Hypothalamus (tissue), 51 donors: ENCODE measurements around the gene NEU2.
A peak's percentile ranks its signal among the peaks of the same experiment; 100 is the strongest.

ENCODE experiments used
- DNase-seq, 51 donors: peaks; one replicate each; lab custom pipeline; 2025; lab: John Stamatoyannopoulos, UW

NEU2 gene

GRCh38 chr2:233072838-233073237, 40.4 kb downstream of the NEU2 start:
- DNase-seq = no peak

- no peak for DNase-seq
Measured at GRCh38 chr2:233074106-233074505, 41.6 kb downstream of the NEU2 start.

GRCh38 chr2:233075141-233075965, 42.9 kb downstream of the NEU2 start:
- DNase-seq = no peak

GRCh38 chr2:233075966-233076339, 43.5 kb downstream of the NEU2 start:
- peak in 5 of 51 donors; percentile 22 to 38 (median 28) for DNase-seq

GRCh38 chr2:233076749-233077148, 44.3 kb downstream of the NEU2 start:
- DNase-seq = no peak

GRCh38 chr2:233079473-233079877, 47.0 kb downstream of the NEU2 start:
- DNase-seq = no peak

- no peak for DNase-seq
Measured at GRCh38 chr2:233079953-233080835, 47.7 kb downstream of the NEU2 start.

GRCh38 chr2:233080836-233081229, 48.4 kb downstream of the NEU2 start:
- DNase-seq = no peak

- peak in 1 of 51 donors; percentile 27 for DNase-seq
Measured at GRCh38 chr2:233081232-233081730, 48.8 kb downstream of the NEU2 start.

- DNase-seq = no peak
Measured at GRCh38 chr2:233081731-233082221, 49.3 kb downstream of the NEU2 start.

- DNase-seq = no peak
Measured at GRCh38 chr2:233082222-233082930, 49.9 kb downstream of the NEU2 start.

GRCh38 chr2:233082931-233083755, 50.7 kb downstream of the NEU2 start:
- DNase-seq = no peak

GRCh38 chr2:233083782-233084181, 51.3 kb downstream of the NEU2 start:
- no peak for DNase-seq

- peak in 11 of 51 donors; percentile 8 to 42 (median 26) for DNase-seq
Measured at GRCh38 chr2:233084488-233084887, 52.0 kb downstream of the NEU2 start.
